Endothelial cell of umbilical vein (primary cell): ENCODE data around the gene B3GNT8. TPM values are rescaled to one million over a fixed set of nuclear protein-coding genes. Genes with fewer than 3 reads are reported as not detected.

Experiments used
- BruUV-seq: library from RNA; stranded (reverse); fragments of 400-500 nt; replicated peaks from 2 replicates; lab custom pipeline; 2021; lab: Mats Ljungman, UMichigan
- CTCF ChIA-PET: fragments of 300-600, 350-600 bp; sonication (Branson Sonifier 250); formaldehyde crosslinking; loops from one replicate; lab custom pipeline; 2021; ENCODE audit warnings: antibody characterized with exemption, inconsistent platforms; lab: Charles Lee
- POLR2A ChIA-PET: fragments of 300-600, 350-600 bp; sonication (Branson Sonifier 250); formaldehyde crosslinking; loops from one replicate; lab custom pipeline; 2021; ENCODE audit warnings: antibody characterized with exemption, inconsistent platforms; lab: Charles Lee
- DNase-seq: peaks from one replicate; pipeline ENCODE4 v3.0.0-alpha.2; 2011; ENCODE audit warnings: low read depth, low spot score
- FAIRE-seq: peaks from 2 replicates; lab custom pipeline; 2011; peaks lifted over from hg19 to GRCh38; lab: Jason Lieb, UNC
- H2AFZ ChIP-seq: 2 replicates; pipeline ENCODE4 v1.6.0; 2012; ENCODE audit warnings: low read depth, low read length, control low read depth, inconsistent platforms
- H3K27ac ChIP-seq: 2 replicates; pipeline ENCODE4 v1.5.1; 2011; ENCODE audit warnings: low read depth, mild to moderate bottlenecking, control low read depth, low read length, moderate library complexity; ENCODE audit not compliant: insufficient read depth
- H3K27me3 ChIP-seq, 2 experiments: 2 replicates each; pipeline versions ENCODE4 v1.6.0 to v1.6.1; 2011; ENCODE audit warnings: low read length in 2 of 2, mixed read lengths in 1 of 2; ENCODE audit not compliant: control insufficient read depth in 2 of 2, insufficient read depth in 2 of 2
- H3K36me3 ChIP-seq, 2 experiments: 2 replicates in 1 of 2; 3 replicates in 1 of 2; pipeline ENCODE4 v1.5.1; 2011; ENCODE audit warnings: low read length in 2 of 2, mild to moderate bottlenecking in 1 of 2, moderate library complexity in 1 of 2; ENCODE audit not compliant: control insufficient read depth in 2 of 2, insufficient read depth in 2 of 2; ENCODE audit errors: extremely low read depth in 1 of 2
- H3K4me1 ChIP-seq: 3 replicates; pipeline ENCODE4 v1.5.1; 2011; ENCODE audit warnings: mild to moderate bottlenecking, low read length; ENCODE audit not compliant: control insufficient read depth, insufficient read depth; ENCODE audit errors: extremely low read depth
- H3K4me2 ChIP-seq: 2 replicates; pipeline ENCODE4 v1.6.1; 2011; ENCODE audit warnings: low read length, control low read depth, mixed read lengths; ENCODE audit not compliant: insufficient read depth
- H3K4me3 ChIP-seq, 3 experiments: fragments of 200-600 bp in 1 of 3; sonication (generic), shearing (Covaris generic) in 1 of 3; replicated peaks in 1 of 3; 2 replicates each; pipeline ENCODE4 v1.5.1; 2011 to 2016; ENCODE audit warnings: control low read depth in 3 of 3, low read length in 3 of 3, mild to moderate bottlenecking in 2 of 3, inconsistent platforms in 1 of 3, low read depth in 1 of 3, moderate library complexity in 1 of 3; ENCODE audit not compliant: insufficient read depth in 1 of 3
- H3K79me2 ChIP-seq: 2 replicates; pipeline ENCODE4 v1.6.0; 2012; ENCODE audit warnings: low read length, inconsistent platforms; ENCODE audit not compliant: control insufficient read depth, insufficient read depth
- H3K9ac ChIP-seq: replicated peaks from 2 replicates; pipeline ENCODE3; 2011; ENCODE audit warnings: low read length, control low read depth; ENCODE audit not compliant: insufficient read depth; ENCODE audit errors: extremely low read depth
- H3K9me1 ChIP-seq: replicated peaks from 3 replicates; pipeline ENCODE4 v1.6.0; 2011; ENCODE audit warnings: mild to moderate bottlenecking, low read length; ENCODE audit not compliant: control insufficient read depth, insufficient read depth; ENCODE audit errors: extremely low read depth
- H3K9me3 ChIP-seq: replicated peaks from 2 replicates; pipeline ENCODE4 v1.5.1; 2012; ENCODE audit warnings: low read length, inconsistent platforms; ENCODE audit not compliant: control insufficient read depth, insufficient read depth
- H4K20me1 ChIP-seq: replicated peaks from 2 replicates; pipeline ENCODE3; 2011; ENCODE audit warnings: mild to moderate bottlenecking, low read length; ENCODE audit not compliant: control insufficient read depth, insufficient read depth; ENCODE audit errors: extremely low read depth
- CTCF ChIP-seq, 2 donors: IDR thresholded peaks; 1 replicate in 1 of 2; 2 replicates in 1 of 2; pipeline ENCODE4 v1.5.1; 2011; ENCODE audit warnings: low read length in 2 of 2, mild to moderate bottlenecking in 2 of 2, moderate library complexity in 2 of 2, control low read depth in 1 of 2, inconsistent platforms in 1 of 2, low read depth in 1 of 2; ENCODE audit not compliant: insufficient read depth in 1 of 2; ENCODE audit errors: extremely low read depth in 1 of 2
- EZH2 ChIP-seq: IDR thresholded peaks from 2 replicates; pipeline ENCODE4 v1.6.1; 2012; ENCODE audit warnings: borderline replicate concordance, low read depth, mild to moderate bottlenecking, moderate library complexity, low read length, inconsistent platforms; ENCODE audit not compliant: severe bottlenecking
- FOS ChIP-seq: IDR thresholded peaks from 2 replicates; pipeline ENCODE4 v1.6.1; 2011; ENCODE audit warnings: mild to moderate bottlenecking, low read length, moderate library complexity, borderline replicate concordance; ENCODE audit not compliant: insufficient read depth
- GATA2 ChIP-seq: IDR thresholded peaks from 2 replicates; pipeline ENCODE4 v1.7.0; 2011; ENCODE audit warnings: low read depth, mild to moderate bottlenecking, moderate library complexity, mixed read lengths, low read length; ENCODE audit not compliant: insufficient read length, insufficient read depth
- JUN ChIP-seq: IDR thresholded peaks from 2 replicates; pipeline ENCODE4 v1.6.1; 2011; ENCODE audit warnings: borderline replicate concordance, low read depth; ENCODE audit not compliant: insufficient read length, insufficient read depth
- MAX ChIP-seq: IDR thresholded peaks from 2 replicates; pipeline ENCODE4 v1.6.1; 2011; ENCODE audit not compliant: insufficient read depth, insufficient read length
- MYC ChIP-seq: IDR thresholded peaks from one replicate; pipeline ENCODE4 v1.6.1; 2011; ENCODE audit warnings: mild to moderate bottlenecking, low read depth, low read length
- POLR2A ChIP-seq: IDR thresholded peaks from 2 replicates; pipeline ENCODE4 v1.6.1; 2012; ENCODE audit warnings: low read depth, mild to moderate bottlenecking, control low read depth, low read length
- POLR2AphosphoS5 ChIP-seq: IDR thresholded peaks from 2 replicates; pipeline ENCODE4 v1.6.1; 2012; ENCODE audit warnings: low read depth, mild to moderate bottlenecking, control low read depth, low read length, moderate library complexity; ENCODE audit not compliant: insufficient read depth
- dilution Hi-C: fragments of 300-500 bp; cut with MboI; formaldehyde crosslinking; loops from one replicate; pipeline ENCODE4 v1.15.0; 2019; ENCODE audit warnings: low sequenced_read_pairs; ENCODE audit not compliant: extremely low pct_ligation_motif_present
- intact Hi-C: fragments of 100-400 bp; cut with micrococcal nuclease; formaldehyde crosslinking; loops from one replicate; pipeline ENCODE4 v1.10.0; 2022
- polyA plus RNA-seq, 4 experiments: library from polyadenylated mRNA; depleted of rRNA in 3 of 4; stranded (reverse) in 3 of 4; unstranded in 1 of 4; fragments of >200 nt; gene quantifications; 2 replicates each; pipeline versions ENCODE4 v1.2.1 to v1.2.3, GENCODE V29; 2011 to 2012; ENCODE audit warnings: missing spikeins in 1 of 4
- total RNA-seq: library from RNA; stranded (reverse); gene quantifications from 2 replicates; pipeline ENCODE4 v1.2.3, GENCODE V29; 2021

The B3GNT8 gene
- total and polyA plus RNA-seq, 2 donors (not counting 3 experiments of a cell fraction or from before 2014, with no cell fraction given), result 3.6 to 7.6 TPM

- POLR2A ChIA-PET, result no interaction called here
- Histone ChIP-seq H3K27me3 (no peaks in the 10 kb centered on the region), H3K27ac (no peak overlapping the region), H2AFZ (no peak overlapping the region), H3K4me2 (peak overlapping the region; percentile 72), H3K9ac (no peak overlapping the region), H3K4me3 (no peak overlapping the region), H3K36me3 (peaks cover 0 to 2% of the 10 kb centered on the region in 2 experiments), H4K20me1 (no peaks in the 10 kb centered on the region), H3K79me2 (peaks cover 6% of the 10 kb centered on the region), H3K4me1 (peaks cover 40% of the 10 kb centered on the region), H3K9me1 (no peaks in the 10 kb centered on the region), H3K9me3 (no peaks in the 10 kb centered on the region)
- intact Hi-C loops, result no loop called here
- dilution Hi-C loops, result no loop called here
- TF ChIP-seq GATA2, result no peak
- no peak for TF ChIP-seq POLR2A
- TF ChIP-seq FOS, result no peak
- TF ChIP-seq EZH2, result no peak
- no peak for TF ChIP-seq JUN
- no peak for TF ChIP-seq CTCF (IDR thresholded peaks at IDR 0.05; ENCODE audit: extremely low read depth in 1 of 2, insufficient read depth in 1 of 2, low read depth in 1 of 2, low read length in 2 of 2)
- no peak for TF ChIP-seq MYC
- no peak for TF ChIP-seq MAX
- no peak for TF ChIP-seq POLR2AphosphoS5
- DNase-seq, result no peak
- FAIRE-seq, result no peak
- BruUV-seq, result no TSS peak
- CTCF ChIA-PET, result interaction anchor here (1.0 kb wide), 1 partner anchor 46 kb away, joined by 3 read pairs; no protein-coding TSS in a partner anchor
These were observed 28.1 kb downstream of the B3GNT8 start for GRCh38 chr19:41399091-41399490.
